Adipocyte (in vitro differentiated cells): ENCODE measurements around the gene ARHGEF28.

ENCODE experiments used
- DNase-seq: peaks from one replicate; pipeline ENCODE4 v3.0.0-alpha.2; 2015; ENCODE audit warnings: low read depth
- H3K27me3 ChIP-seq: replicated peaks from 2 replicates; pipeline ENCODE4 v1.7.0; 2013; ENCODE audit warnings: mild to moderate bottlenecking, low read length, moderate library complexity; ENCODE audit not compliant: control insufficient read depth, insufficient read depth
- H3K36me3 ChIP-seq: 2 replicates; pipeline ENCODE4 v1.7.0; 2013; ENCODE audit warnings: low read length, mild to moderate bottlenecking, moderate library complexity; ENCODE audit not compliant: control insufficient read depth, insufficient read depth, severe bottlenecking
- H3K4me1 ChIP-seq: 2 replicates; pipeline ENCODE4 v1.7.0; 2013; ENCODE audit warnings: mild to moderate bottlenecking, low read length, moderate library complexity; ENCODE audit not compliant: control insufficient read depth, insufficient read depth
- H3K4me3 ChIP-seq: 2 replicates; pipeline ENCODE4 v1.7.0; 2013; ENCODE audit warnings: mild to moderate bottlenecking, low read length, moderate library complexity
- H3K9ac ChIP-seq: 2 replicates; pipeline ENCODE4 v1.7.0; 2013; ENCODE audit warnings: mild to moderate bottlenecking, low read length, moderate library complexity
- H3K9me3 ChIP-seq: 2 replicates; pipeline ENCODE4 v1.7.0; 2013; ENCODE audit warnings: mild to moderate bottlenecking, low read length, moderate library complexity; ENCODE audit not compliant: control insufficient read depth

Gene ARHGEF28

DNA sequence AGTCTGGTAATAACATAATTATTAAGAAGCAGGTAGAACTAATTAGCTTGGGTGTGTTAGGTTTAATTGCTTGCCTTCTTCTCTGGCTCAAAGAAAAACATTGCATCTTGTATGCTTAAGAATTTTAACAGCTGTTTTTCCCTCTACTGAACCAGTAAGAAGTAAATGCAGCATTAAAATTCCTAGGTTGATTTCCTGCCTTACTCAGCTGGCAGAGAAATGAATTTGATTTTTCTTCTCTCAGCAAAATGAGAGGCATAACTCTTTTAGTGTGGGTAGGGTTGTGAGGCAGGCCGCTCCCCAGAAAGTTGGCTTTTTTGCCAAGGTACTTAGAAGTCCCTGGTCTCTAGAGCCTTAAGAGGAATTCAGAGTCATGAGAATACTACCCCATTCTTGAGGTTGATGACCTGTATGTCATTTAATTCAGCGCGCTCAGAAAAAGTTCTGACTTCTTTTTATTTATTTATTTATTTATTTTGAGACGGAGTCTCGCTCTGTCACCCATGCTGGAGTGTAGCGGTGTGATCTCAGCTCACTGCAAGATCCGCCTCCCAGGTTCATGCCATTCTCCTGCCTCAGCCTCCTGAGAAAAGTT lies 302.6 kb downstream of the ARHGEF28 start:
- no peaks in the 10 kb centered on the region for H3K4me1 ChIP-seq
- no peak overlapping the region for H3K9ac ChIP-seq
- H3K4me3 ChIP-seq = no peak overlapping the region
- no peak for DNase-seq
- no peaks in the 10 kb centered on the region for H3K9me3 ChIP-seq
- no peaks in the 10 kb centered on the region for H3K36me3 ChIP-seq
- no peaks in the 10 kb centered on the region for H3K27me3 ChIP-seq

DNA sequence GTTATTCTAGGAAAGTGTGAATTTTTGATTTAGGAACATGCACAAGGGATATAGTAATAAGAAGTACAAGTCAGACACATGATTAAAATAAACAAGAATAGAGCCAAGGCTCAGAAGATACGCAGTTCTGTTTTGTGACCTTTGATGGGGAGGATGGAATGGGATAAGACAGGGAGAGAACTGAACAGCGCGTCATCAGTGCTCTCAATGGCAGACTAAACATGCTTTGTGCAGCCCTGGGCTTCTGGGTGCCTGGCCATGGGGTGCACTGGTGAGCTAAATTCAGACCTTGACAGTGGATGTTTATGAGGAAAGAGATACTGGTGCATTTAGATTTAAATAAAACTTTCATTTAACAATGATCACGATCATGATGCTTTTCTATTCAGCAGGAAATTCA lies 309.7 kb downstream of the ARHGEF28 start:
- no peak for DNase-seq
- Histone ChIP-seq H3K4me1 (peaks cover 17% of the 10 kb centered on the region), H3K9me3 (no peaks in the 10 kb centered on the region), H3K36me3 (no peaks in the 10 kb centered on the region), H3K27me3 (no peaks in the 10 kb centered on the region), H3K9ac (no peak overlapping the region), H3K4me3 (no peak overlapping the region)

DNA sequence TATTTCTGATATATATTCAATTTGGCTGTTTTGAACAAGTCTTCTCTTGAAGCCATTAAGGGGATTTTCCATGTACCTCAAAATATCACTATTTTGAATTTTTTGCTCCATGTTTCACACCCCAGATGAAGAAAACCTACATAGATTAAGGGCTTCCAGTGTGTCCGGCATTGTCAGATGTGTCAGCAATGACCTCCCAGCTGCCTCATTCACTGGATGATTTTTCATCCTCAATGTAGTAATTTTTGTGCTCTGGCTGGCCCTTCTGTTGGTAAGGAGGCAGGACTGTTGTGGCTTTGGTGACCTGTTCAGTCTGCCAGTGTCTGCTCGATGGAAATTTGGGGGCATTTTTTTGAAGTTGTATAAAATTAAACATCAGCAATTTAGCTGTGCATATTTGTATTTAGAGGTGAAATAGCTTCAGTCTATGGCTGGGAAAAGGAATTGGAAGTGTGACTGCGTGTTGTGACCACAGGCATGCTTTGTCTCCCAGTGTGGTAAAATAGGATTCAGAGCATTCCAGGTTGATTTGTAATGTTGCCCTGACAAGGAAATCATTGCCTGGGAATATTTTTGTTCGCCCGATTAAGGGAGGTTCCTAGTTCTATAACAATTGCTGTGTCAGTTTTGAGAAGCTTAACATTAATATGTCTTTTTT lies 312.4 kb downstream of the ARHGEF28 start:
- peak; percentile 82 for DNase-seq
- Histone ChIP-seq H3K9ac (peak overlapping the region; percentile 2), H3K4me3 (peak overlapping the region; percentile 23), H3K36me3 (no peaks in the 10 kb centered on the region), H3K27me3 (no peaks in the 10 kb centered on the region), H3K9me3 (no peaks in the 10 kb centered on the region), H3K4me1 (peaks cover 18% of the 10 kb centered on the region)

DNA sequence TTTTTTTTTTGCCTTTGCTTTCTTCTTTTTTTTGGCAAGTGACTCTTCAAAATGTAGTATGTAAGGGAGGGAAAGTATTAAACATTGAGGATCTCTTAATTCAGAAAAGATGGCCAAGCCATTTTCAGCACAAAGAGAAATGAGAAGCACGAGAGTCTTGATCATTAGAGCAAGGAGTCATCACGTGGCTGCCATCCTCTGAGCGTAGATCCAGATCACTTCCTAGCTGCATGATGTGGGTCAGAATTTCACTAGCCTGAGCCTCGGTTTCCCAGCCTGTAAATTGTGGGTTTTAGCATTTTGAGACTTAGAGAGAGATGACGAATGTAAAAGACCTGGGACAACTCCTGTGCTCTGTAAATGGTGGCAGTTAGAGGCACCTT lies 312.9 kb downstream of the ARHGEF28 start:
- H3K4me3 ChIP-seq = no peak overlapping the region
- no peaks in the 10 kb centered on the region for H3K36me3 ChIP-seq
- no peaks in the 10 kb centered on the region for H3K27me3 ChIP-seq
- peaks cover 21% of the 10 kb centered on the region for H3K4me1 ChIP-seq
- peak overlapping the region; percentile 14 for H3K9ac ChIP-seq
- DNase-seq = no peak
- peaks cover under 1% of the 10 kb centered on the region for H3K9me3 ChIP-seq

DNA sequence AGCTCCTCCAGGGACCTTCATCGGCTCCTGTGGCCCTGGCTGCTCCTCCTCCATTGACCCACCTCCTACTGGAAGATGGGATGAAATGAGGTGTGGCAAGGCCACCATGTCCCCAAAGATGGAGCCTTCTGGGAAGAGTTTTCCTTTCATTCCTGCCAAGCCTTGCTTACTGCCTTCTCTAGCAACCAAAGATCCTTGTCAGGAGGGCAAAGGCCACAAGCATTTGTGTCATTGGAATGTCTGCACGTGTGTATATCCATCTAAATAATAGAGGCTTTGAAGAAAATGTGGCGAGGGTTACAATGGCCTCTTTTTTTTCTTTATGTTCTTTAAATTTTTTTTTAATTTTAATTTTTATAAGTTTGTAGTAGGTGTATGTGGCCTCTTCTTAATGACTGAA lies 313.6 kb downstream of the ARHGEF28 start:
- DNase-seq = no peak
- no peak overlapping the region for H3K4me3 ChIP-seq
- H3K4me1 ChIP-seq = peaks cover 21% of the 10 kb centered on the region

DNA sequence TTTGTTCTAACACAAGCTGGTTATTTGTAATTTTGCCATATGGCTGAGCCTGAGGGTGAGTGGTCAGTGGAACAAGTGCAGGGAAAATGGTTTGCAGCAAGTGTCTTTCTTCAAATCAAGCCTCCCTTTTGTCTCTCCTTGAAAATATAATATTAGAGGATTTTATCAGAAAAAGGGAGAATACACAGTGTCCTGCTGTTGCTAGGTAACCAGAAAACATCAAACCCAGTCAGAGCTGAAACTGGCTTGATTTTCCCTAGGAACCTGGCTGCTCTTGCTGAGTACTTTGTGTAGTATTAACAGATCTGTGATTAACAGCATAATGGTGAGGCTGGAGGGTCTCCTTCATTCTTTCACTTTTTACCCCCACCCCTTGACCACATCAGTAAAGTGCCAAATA lies 314.0 kb downstream of the ARHGEF28 start:
- no peaks in the 10 kb centered on the region for H3K27me3 ChIP-seq
- H3K36me3 ChIP-seq = no peaks in the 10 kb centered on the region
- peaks cover 21% of the 10 kb centered on the region for H3K4me1 ChIP-seq
- no peak overlapping the region for H3K9ac ChIP-seq
- peaks cover 8% of the 10 kb centered on the region for H3K9me3 ChIP-seq
- DNase-seq = peak; percentile 18
- no peak overlapping the region for H3K4me3 ChIP-seq

More for the DNA sequence above, 313.6 kb downstream of the ARHGEF28 start:
- peaks cover 6% of the 10 kb centered on the region for H3K9me3 ChIP-seq
- H3K36me3 ChIP-seq = no peaks in the 10 kb centered on the region
- no peaks in the 10 kb centered on the region for H3K27me3 ChIP-seq
- no peak overlapping the region for H3K9ac ChIP-seq

DNA sequence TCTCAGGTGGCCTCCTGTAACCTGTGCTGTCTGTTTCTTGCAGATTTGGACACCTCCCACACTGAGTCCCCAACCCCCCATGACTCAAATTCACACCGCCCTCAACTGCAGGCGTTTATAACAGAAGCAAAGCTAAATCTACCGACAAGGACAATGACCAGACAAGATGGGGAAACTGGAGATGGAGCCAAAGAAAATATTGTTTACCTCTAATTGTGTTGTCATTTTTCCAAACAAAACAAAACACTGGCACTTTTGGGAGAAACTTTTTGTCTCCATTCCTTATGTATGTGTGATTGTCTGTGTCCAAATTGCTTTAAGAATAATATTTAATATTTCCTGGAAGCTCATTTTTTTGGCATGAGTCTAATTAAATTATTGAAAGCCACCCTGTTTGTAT lies 314.8 kb downstream of the ARHGEF28 start:
- Histone ChIP-seq H3K4me1 (peaks cover 21% of the 10 kb centered on the region), H3K36me3 (no peaks in the 10 kb centered on the region), H3K4me3 (no peak overlapping the region), H3K9me3 (peaks cover 8% of the 10 kb centered on the region), H3K9ac (no peak overlapping the region), H3K27me3 (no peaks in the 10 kb centered on the region)
- DNase-seq = no peak

DNA sequence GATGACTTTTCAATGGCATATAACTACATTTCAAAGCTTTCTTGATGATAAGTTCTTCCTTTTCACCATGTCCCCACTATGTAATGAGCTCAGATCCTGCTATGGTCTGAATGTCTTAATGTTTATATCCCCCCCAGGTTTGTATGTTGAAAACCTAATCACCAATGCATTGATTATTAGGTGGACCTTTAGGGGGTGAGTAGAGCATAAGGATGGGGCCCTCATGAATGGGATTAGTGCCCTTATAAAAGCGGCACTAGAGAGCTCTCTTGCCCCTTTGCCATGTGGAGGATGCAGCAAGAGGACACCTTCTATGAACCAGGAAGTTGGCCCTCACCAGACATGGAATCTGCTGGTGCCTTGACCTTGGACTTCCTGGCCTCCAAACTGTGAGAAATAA lies 316.8 kb downstream of the ARHGEF28 start:
- DNase-seq = no peak
- no peak overlapping the region for H3K9ac ChIP-seq

DNA sequence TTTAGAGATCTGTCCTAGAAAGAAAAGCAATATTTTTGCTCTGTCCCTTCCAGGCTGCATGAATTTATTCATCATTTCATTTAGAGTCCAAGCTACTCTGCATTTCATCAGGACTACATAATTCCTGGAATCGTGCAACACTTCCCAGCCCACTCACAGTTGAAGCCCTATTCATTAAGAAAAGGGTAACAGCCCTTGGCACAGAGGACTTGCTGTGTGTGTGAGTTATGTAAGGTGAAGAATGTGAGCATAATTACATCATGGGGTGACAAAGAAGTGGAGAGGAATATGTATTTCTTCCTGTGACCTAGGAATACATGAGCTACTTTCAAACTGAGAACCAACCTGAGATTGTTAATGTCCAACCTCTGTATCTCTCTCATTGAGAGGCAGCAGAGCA lies 317.4 kb downstream of the ARHGEF28 start:
- peaks cover 8% of the 10 kb centered on the region for H3K9me3 ChIP-seq
- H3K36me3 ChIP-seq = no peaks in the 10 kb centered on the region
- H3K4me3 ChIP-seq = no peak overlapping the region
- no peaks in the 10 kb centered on the region for H3K27me3 ChIP-seq
- no peak overlapping the region for H3K9ac ChIP-seq
- DNase-seq = no peak
- H3K4me1 ChIP-seq = peaks cover 21% of the 10 kb centered on the region

More for the DNA sequence above, 316.8 kb downstream of the ARHGEF28 start:
- Histone ChIP-seq H3K9me3 (peaks cover 8% of the 10 kb centered on the region), H3K4me1 (peaks cover 21% of the 10 kb centered on the region), H3K4me3 (no peak overlapping the region), H3K36me3 (no peaks in the 10 kb centered on the region), H3K27me3 (no peaks in the 10 kb centered on the region)

DNA sequence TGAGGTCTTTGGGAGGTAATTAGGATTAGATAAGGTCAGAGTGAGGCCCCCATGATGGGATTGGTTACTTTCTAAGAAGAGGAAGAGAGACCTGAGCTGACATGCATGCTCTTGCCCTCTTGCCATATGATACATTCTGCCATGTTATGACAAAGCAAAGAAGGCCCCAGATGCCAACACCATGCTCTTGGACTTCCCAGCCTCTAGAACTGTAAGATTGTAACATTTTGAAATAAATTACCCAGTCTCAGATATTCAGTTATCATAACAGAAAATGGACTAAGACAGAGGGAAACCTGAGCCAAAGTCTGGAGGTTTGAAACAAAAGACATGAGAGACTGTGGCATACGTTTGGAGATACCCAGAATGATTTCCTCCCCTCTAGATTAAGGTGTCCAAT lies 318.6 kb downstream of the ARHGEF28 start:
- Histone ChIP-seq H3K9ac (no peak overlapping the region), H3K4me1 (peaks cover 20% of the 10 kb centered on the region)
- no peak for DNase-seq

DNA sequence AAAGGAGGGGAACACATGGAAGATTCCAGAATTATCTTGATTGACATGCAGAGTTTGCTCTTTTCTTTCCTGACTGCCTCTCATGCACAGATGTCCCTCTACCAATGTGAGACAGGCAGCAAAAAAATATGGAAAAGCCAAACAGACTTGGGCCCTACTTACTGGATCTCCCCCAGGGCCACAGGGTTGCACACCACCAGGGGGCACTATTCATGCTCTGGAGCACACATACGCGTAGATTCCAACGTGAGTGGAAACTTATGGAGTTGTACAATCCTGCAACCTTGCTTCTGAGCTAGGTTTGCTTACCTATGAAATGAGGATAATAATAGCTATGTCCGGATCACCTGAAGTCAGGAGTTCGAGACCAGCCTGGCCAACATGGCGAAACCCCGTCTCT lies 319.5 kb downstream of the ARHGEF28 start:
- Histone ChIP-seq H3K36me3 (no peaks in the 10 kb centered on the region), H3K27me3 (no peaks in the 10 kb centered on the region), H3K9ac (no peak overlapping the region), H3K4me1 (peaks cover 20% of the 10 kb centered on the region), H3K9me3 (peaks cover 8% of the 10 kb centered on the region), H3K4me3 (no peak overlapping the region)
- no peak for DNase-seq

More for the DNA sequence above, 318.6 kb downstream of the ARHGEF28 start:
- no peak overlapping the region for H3K4me3 ChIP-seq
- H3K27me3 ChIP-seq = no peaks in the 10 kb centered on the region
- peaks cover 8% of the 10 kb centered on the region for H3K9me3 ChIP-seq
- H3K36me3 ChIP-seq = no peaks in the 10 kb centered on the region

DNA sequence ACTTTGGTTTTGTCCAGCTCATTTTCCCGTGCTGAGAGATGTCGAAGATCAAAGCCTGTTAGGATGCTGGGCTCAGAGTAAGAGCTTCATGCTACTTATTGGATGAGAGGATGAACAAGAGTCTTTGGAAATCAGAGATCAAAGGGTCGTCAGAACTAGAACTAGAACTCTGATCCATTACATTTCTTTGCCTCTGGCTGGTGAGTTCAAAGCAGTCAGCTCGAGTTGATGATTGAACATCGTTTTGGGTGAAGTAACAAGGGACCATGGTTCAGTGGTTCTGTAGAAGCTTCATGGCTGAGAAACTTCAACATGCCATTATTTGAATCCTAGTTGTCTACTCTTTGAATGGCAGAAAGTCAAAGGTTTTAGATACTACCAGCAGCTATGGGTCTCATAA lies 320.3 kb downstream of the ARHGEF28 start:
- peaks cover 8% of the 10 kb centered on the region for H3K9me3 ChIP-seq
- no peak overlapping the region for H3K4me3 ChIP-seq
- H3K4me1 ChIP-seq = peaks cover 20% of the 10 kb centered on the region
- no peak overlapping the region for H3K9ac ChIP-seq
- H3K27me3 ChIP-seq = no peaks in the 10 kb centered on the region
- no peak for DNase-seq
- H3K36me3 ChIP-seq = no peaks in the 10 kb centered on the region
